Renal pelvis (tissue), 4 donors: ENCODE data around the gene HCN4. TPM values are rescaled to one million over a fixed set of nuclear protein-coding genes. Genes with fewer than 3 reads are reported as not detected.

Experiments used
- DNase-seq: peaks from one replicate; pipeline ENCODE4 v3.0.0-alpha.2; 2013
- polyA plus RNA-seq, 3 donors: library from polyadenylated mRNA; unstranded; fragments of 120-200 nt; gene quantifications; one replicate each; pipeline ENCODE4 v1.2.1, GENCODE V29; 2013; ENCODE audit not compliant: insufficient read length in 3 of 3

HCN4 gene
- polyA plus RNA-seq, 3 donors: 1.2 to 1.3 (median 1.3) TPM

- no peak for DNase-seq
These were observed 23.1 kb downstream of the HCN4 start for GRCh38 chr15:73345658-73346057.

- no peak for DNase-seq
These were observed 24.7 kb downstream of the HCN4 start for GRCh38 chr15:73344056-73344455.

GRCh38 chr15:73341886-73342600 lies 26.7 kb downstream of the HCN4 start:
- DNase-seq: no peak

GRCh38 chr15:73340502-73341192 lies 28.1 kb downstream of the HCN4 start:
- no peak for DNase-seq

GRCh38 chr15:73338606-73339374 lies 30.0 kb downstream of the HCN4 start:
- no peak for DNase-seq

- DNase-seq: no peak
These were observed 30.7 kb downstream of the HCN4 start for GRCh38 chr15:73338058-73338457.

- DNase-seq: no peak
These were observed 31.6 kb downstream of the HCN4 start for GRCh38 chr15:73337187-73337586.

GRCh38 chr15:73336756-73337155 lies 32.0 kb downstream of the HCN4 start:
- no peak for DNase-seq

GRCh38 chr15:73335471-73335870 lies 33.3 kb downstream of the HCN4 start:
- no peak for DNase-seq

GRCh38 chr15:73335026-73335425 lies 33.7 kb downstream of the HCN4 start:
- no peak for DNase-seq

GRCh38 chr15:73334086-73334485 lies 34.7 kb downstream of the HCN4 start:
- no peak for DNase-seq

GRCh38 chr15:73333001-73333400 lies 35.8 kb downstream of the HCN4 start:
- no peak for DNase-seq

GRCh38 chr15:73331991-73332925 lies 36.5 kb downstream of the HCN4 start:
- no peak for DNase-seq

GRCh38 chr15:73331501-73331900 lies 37.3 kb downstream of the HCN4 start:
- DNase-seq: no peak

- no peak for DNase-seq
These were observed 38.3 kb downstream of the HCN4 start for GRCh38 chr15:73330206-73331051.

- DNase-seq: no peak
These were observed 39.1 kb downstream of the HCN4 start for GRCh38 chr15:73329501-73330200.

GRCh38 chr15:73328981-73329380 lies 39.8 kb downstream of the HCN4 start:
- no peak for DNase-seq

GRCh38 chr15:73328149-73328820 lies 40.5 kb downstream of the HCN4 start:
- DNase-seq: no peak

GRCh38 chr15:73326157-73326556 lies 42.6 kb downstream of the HCN4 start:
- DNase-seq: no peak
